Activated CD8-positive, alpha-beta T cell treated with anti-CD3 and anti-CD28 coated beads for 36 hours (primary cell): Measurements from ENCODE around the gene GPR3. TPM values are rescaled to one million over a fixed set of nuclear protein-coding genes. Genes with fewer than 3 reads are reported as not detected.

Experiments
- ATAC-seq: fragments of 200-7000 bp; cut with Tn5 transposase; one replicate; pipeline ENCODE4 v1.10.0; 2021; ENCODE audit warnings: mild to moderate bottlenecking, moderate library complexity
- CTCF ChIA-PET: fragments of 350-600 bp; sonication (Branson Sonifier 250); formaldehyde crosslinking; loops from one replicate; lab custom pipeline; 2021; ENCODE audit warnings: antibody characterized with exemption; lab: Charles Lee
- POLR2A ChIA-PET: fragments of 350-600 bp; sonication (Branson Sonifier 250); formaldehyde crosslinking; loops from one replicate; lab custom pipeline; 2021; ENCODE audit warnings: antibody characterized with exemption; lab: Charles Lee
- DNase-seq: peaks from one replicate; pipeline ENCODE4 v3.0.0-alpha.2; 2020
- H3K27ac Mint-ChIP-seq: one replicate; pipeline ENCODE4 v1.8.0; 2021; ENCODE audit warnings: mild to moderate bottlenecking, mixed read lengths
- H3K27me3 Mint-ChIP-seq: one replicate; pipeline ENCODE4 v1.8.0; 2021; ENCODE audit warnings: mixed read lengths
- H3K36me3 Mint-ChIP-seq: one replicate; pipeline ENCODE4 v1.8.0; 2021; ENCODE audit warnings: low read depth, mixed read lengths
- H3K4me1 Mint-ChIP-seq: one replicate; pipeline ENCODE4 v1.8.0; 2021; ENCODE audit warnings: low read depth, mixed read lengths
- H3K4me3 Mint-ChIP-seq: one replicate; pipeline ENCODE4 v1.8.0; 2021; ENCODE audit warnings: mild to moderate bottlenecking, moderate library complexity, mixed read lengths
- H3K9me3 Mint-ChIP-seq: one replicate; pipeline ENCODE4 v1.8.0; 2021; ENCODE audit warnings: mixed read lengths
- intact Hi-C: fragments of 100-400 bp; cut with micrococcal nuclease; formaldehyde crosslinking; loops from one replicate; pipeline ENCODE4 v1.10.0; 2022
- total RNA-seq, 2 experiments: library from RNA; stranded (reverse); gene quantifications; one replicate each; pipeline ENCODE4 v1.2.3, GENCODE V29; 2021
- TF ChIP-seq, protein P1 (sequence below): fragments of 200-600 bp; IDR thresholded peaks from one replicate; pipeline ENCODE4 v1.8.0; 2022; ENCODE audit warnings: antibody characterized with exemption, mild to moderate bottlenecking

Gene GPR3
- total RNA-seq, 2 experiments from 2014 or later = 1.1 to 1.7 TPM

DNA sequence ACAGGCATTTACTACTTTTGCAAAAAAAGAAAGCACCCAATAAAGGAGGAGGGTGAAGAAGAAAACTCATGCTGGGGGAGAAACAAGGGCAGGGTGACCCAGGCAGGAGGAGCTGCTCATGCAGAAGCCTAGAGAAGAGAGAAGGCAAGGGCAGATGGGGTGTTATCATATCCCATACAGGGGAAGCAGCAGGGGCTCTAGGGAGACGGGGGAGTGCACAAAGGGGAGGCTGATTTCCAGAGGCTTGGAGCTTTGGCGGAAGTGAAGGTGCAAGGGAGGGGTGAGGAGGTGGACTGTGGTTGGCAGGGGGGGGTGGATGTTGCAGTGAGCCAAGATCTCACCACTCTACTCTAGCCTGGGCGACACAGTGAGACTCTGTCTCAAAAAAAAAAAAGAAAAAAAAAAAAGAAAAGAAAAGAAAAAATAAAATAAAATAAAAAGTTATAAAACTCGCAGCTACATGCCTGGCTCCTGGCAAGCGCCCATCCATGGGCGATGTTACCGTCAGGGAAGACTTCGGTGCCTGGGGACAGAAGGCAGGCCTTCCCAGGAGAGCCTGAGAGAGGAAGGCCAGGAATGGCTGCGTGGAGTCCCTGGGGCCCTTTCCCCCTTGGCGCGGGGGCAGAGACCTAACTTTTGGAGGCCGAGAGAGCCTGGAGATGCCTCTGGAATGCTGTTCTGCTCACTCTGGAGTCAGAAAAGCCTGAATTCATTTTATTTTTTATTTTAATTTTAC lies 14.5 kb upstream of the GPR3 start:
- H3K4me3 Mint-ChIP-seq = no peak overlapping the region
- H3K36me3 Mint-ChIP-seq = no peaks in the 10 kb centered on the region
- ATAC-seq (no peak), DNase-seq (no peak)
- ChIA-PET CTCF (interaction anchor here (1.0 to 1.6 kb wide), 3 partner anchors 9 to 82 kb away, joined by 3 to 9 read pairs (median 7); partner anchors contain the start of gene MAP3K6), POLR2A (interaction anchor here (0.7 kb wide), 1 partner anchor 32 kb away, joined by 4 read pairs; no protein-coding TSS in a partner anchor)
- intact Hi-C loops = no loop called here
- peaks cover 4% of the 10 kb centered on the region for H3K27me3 Mint-ChIP-seq
- H3K27ac Mint-ChIP-seq = no peak overlapping the region
- no peaks in the 10 kb centered on the region for H3K4me1 Mint-ChIP-seq
- TF ChIP-seq, protein P1, sequence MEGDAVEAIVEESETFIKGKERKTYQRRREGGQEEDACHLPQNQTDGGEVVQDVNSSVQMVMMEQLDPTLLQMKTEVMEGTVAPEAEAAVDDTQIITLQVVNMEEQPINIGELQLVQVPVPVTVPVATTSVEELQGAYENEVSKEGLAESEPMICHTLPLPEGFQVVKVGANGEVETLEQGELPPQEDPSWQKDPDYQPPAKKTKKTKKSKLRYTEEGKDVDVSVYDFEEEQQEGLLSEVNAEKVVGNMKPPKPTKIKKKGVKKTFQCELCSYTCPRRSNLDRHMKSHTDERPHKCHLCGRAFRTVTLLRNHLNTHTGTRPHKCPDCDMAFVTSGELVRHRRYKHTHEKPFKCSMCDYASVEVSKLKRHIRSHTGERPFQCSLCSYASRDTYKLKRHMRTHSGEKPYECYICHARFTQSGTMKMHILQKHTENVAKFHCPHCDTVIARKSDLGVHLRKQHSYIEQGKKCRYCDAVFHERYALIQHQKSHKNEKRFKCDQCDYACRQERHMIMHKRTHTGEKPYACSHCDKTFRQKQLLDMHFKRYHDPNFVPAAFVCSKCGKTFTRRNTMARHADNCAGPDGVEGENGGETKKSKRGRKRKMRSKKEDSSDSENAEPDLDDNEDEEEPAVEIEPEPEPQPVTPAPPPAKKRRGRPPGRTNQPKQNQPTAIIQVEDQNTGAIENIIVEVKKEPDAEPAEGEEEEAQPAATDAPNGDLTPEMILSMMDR = no peak
- H3K9me3 Mint-ChIP-seq = no peaks in the 10 kb centered on the region

DNA sequence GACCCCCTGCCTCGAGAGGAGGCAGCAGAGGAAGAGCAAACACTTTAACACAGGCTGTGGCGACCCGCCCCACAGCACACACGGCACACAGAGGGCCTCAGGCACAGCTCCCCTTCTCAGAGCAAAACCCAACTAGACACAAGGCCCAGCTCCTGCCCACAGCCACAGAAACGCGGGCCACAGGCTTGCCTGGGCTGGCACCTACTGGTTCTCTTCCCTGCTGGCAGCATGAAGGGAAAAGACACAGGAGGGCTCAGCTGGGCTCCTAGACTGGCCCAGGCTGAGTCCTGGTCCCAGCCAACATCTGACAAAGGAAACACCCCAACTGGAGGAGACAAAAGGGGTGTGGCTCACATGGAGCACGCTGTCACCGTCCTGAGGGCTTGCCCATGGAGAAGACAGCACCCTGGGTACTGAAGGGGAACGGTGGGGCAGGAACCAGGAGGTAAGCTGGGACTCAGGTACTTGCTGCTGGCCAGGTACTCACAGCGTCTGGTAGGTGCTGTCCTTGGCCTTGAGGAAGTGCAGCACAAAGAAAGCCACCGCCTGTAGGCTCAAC lies 12.8 kb upstream of the GPR3 start:
- Mint-ChIP-seq H3K9me3 (no peaks in the 10 kb centered on the region), H3K27me3 (peaks cover 4% of the 10 kb centered on the region)

DNA sequence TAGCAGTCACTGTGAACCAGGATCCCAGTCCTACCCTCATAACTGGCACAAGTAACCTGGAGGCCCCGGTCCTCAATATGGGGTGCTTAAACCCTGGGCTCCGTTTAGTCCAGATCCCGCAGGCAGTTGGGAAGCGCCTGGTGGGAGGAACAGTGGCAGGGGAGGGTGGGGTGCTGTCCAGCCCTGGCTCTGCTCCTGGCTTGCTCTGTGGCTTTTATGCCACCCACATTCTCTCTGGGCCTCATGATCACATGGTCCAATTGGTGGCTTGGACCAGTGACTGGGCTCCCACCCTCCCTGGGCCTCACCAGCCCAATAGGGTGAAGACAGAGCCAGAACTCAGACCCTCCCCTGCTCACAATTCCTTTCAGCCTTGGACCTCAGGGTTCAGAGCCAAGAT lies 12.2 kb upstream of the GPR3 start:
- DNase-seq (no peak), ATAC-seq (no peak)
- intact Hi-C loops = no loop called here
- ChIA-PET CTCF (interaction anchor here (1.3 to 10.4 kb wide), 4 partner anchors 10 to 84 kb away, joined by 4 to 75 read pairs (median 5); no protein-coding TSS in a partner anchor), POLR2A (no interaction called here)
- Mint-ChIP-seq H3K27ac (no peak overlapping the region), H3K9me3 (no peaks in the 10 kb centered on the region), H3K4me3 (no peak overlapping the region), H3K27me3 (peaks cover 4% of the 10 kb centered on the region), H3K4me1 (no peaks in the 10 kb centered on the region), H3K36me3 (no peaks in the 10 kb centered on the region)
- TF ChIP-seq, protein P1 = no peak

More for the DNA sequence above, 12.8 kb upstream of the GPR3 start:
- intact Hi-C loops = no loop called here
- CTCF ChIA-PET = interaction anchor here (1.3 to 10.4 kb wide), 5 partner anchors 11 to 83 kb away, joined by 3 to 75 read pairs (median 4); no protein-coding TSS in a partner anchor
- no peak overlapping the region for H3K4me3 Mint-ChIP-seq
- DNase-seq (no peak), ATAC-seq (no peak)
- no peak overlapping the region for H3K27ac Mint-ChIP-seq
- H3K4me1 Mint-ChIP-seq = no peaks in the 10 kb centered on the region
- TF ChIP-seq, protein P1 = no peak
- H3K36me3 Mint-ChIP-seq = no peaks in the 10 kb centered on the region
- POLR2A ChIA-PET = interaction anchor here (0.9 kb wide), 1 partner anchor 37 kb away, joined by 3 read pairs; the partner anchor contains the start of gene SYTL1

DNA sequence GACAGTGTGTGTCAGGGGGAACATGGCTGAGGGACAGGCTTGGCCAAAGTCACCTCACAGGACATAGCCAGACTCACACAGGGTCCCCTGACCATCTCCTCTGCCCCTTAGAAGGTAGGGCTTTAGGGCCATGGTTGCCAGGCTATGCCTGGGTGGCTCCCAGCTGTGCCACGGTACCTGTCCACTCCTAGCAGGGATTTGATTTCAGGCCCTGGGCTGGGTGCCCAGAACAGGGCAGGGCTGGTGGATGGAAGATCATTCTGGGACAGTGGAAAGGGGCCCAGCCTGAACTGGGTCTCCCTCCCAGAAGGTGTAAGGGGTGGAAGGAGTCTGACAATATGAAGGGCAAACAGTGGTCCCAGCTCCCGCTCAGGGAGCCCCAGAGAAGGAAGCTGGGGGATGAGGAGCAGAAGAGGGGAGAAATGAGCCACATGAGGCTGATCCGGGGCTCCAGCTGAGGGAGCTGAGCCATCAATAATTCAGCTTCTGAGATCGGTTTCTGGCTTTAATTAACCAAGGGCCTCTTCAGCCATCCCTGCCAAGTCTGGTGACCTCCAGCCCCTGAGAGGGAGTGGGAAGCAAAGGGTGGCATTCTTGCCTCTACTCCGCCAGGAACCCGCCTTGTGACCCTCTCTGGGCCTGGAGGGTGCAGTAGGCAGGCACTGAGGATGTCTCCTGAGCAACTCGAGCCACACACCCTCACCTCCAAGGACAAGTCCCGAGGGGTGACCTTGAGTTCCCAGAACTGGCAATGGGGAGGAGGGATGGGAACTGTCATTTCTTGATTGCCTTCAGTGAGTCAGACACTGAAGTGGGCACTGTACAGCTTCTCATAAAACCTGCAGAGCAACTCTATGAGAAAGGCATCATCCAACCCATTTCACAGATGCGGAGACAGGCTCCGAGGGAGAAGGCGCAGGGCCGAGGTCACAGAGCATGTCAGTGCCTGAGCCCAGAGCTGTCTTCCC lies 11.4 kb upstream of the GPR3 start:
- CTCF ChIA-PET = interaction anchor here (0.6 to 12.1 kb wide), 6 partner anchors 9 to 336 kb away, joined by 3 to 242 read pairs (median 4); no protein-coding TSS in a partner anchor
- Mint-ChIP-seq H3K36me3 (no peaks in the 10 kb centered on the region), H3K9me3 (no peaks in the 10 kb centered on the region), H3K4me1 (no peaks in the 10 kb centered on the region), H3K27ac (no peak overlapping the region), H3K27me3 (peaks cover 4% of the 10 kb centered on the region), H3K4me3 (no peak overlapping the region)
- ATAC-seq (no peak), DNase-seq (no peak)
- POLR2A ChIA-PET = interaction anchor here (1.0 to 1.8 kb wide), 3 partner anchors 11 to 59 kb away, joined by 3 to 5 read pairs (median 3); partner anchors contain the start of gene TMEM222
- TF ChIP-seq, protein P1 = no peak
- intact Hi-C loops = no loop called here
